HTR-8/SVneo (cell line): ENCODE measurements around the gene DNAH2.
"Not testable (repeated sequence)": the region's sequence is repeated elsewhere in the genome, so short reads cannot be mapped to it uniquely, and the experiment has no call there.

Source experiments
- DNase-seq: peaks from one replicate; pipeline ENCODE4 v3.0.0; 2011; ENCODE audit warnings: low spot score, mixed read lengths; ENCODE audit not compliant: insufficient read length
- FAIRE-seq: peaks from 2 replicates; lab custom pipeline; 2011; peaks lifted over from hg19 to GRCh38; lab: Jason Lieb, UNC

The DNAH2 gene

DNA sequence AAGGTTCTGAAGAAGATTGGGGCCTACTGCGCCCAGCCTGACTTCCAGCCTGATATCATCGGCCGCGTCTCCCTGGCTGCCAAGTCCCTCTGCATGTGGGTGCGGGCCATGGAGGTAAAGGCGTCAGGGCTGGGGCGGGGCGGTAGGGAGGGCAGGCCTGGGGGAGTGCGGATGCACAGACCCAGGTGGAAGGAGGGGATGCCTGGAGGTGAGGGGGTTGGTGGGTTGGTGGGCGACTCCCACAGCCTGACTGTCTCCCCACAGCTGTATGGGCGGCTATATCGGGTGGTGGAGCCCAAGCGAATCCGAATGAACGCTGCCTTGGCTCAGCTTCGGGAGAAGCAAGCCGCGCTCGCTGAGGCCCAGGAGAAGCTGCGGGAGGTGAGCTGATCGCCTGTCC lies 89.7 kb downstream of the DNAH2 start:
- FAIRE-seq (peak; percentile 52), DNase-seq (no peak)

- no peak for FAIRE-seq
These were observed 91.7 kb downstream of the DNAH2 start for GRCh38 chr17:7809086-7809790.

GRCh38 chr17:7809791-7810343 lies 92.3 kb downstream of the DNAH2 start:
- FAIRE-seq, DNase-seq: not testable (repeated sequence)

More at GRCh38 chr17:7809086-7809790, 91.7 kb downstream of the DNAH2 start:
- DNase-seq: no peak

- FAIRE-seq (no peak), DNase-seq (no peak)
These were observed 93.7 kb downstream of the DNAH2 start for GRCh38 chr17:7811251-7811650.

DNA sequence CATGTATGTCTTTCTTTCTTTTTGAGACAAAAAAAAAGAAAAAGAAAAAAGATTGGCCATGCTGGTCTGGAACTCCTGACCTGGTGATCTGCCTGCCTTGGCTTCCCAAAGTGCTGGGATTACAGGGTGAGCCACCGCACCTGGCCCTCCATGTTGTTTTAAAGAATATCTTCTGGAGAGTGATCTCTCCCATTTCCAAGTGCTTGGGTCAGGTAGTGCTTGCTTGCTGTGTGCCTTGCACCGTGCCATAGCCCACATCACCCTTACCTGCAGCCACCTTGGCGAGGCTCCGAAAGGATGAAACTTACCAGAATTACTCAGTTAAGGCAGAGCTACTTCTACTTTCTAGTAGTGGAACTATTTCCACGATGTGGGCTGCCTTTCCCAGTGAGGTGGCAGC lies 97.4 kb downstream of the DNAH2 start:
- no peak for DNase-seq
- FAIRE-seq: no peak

DNA sequence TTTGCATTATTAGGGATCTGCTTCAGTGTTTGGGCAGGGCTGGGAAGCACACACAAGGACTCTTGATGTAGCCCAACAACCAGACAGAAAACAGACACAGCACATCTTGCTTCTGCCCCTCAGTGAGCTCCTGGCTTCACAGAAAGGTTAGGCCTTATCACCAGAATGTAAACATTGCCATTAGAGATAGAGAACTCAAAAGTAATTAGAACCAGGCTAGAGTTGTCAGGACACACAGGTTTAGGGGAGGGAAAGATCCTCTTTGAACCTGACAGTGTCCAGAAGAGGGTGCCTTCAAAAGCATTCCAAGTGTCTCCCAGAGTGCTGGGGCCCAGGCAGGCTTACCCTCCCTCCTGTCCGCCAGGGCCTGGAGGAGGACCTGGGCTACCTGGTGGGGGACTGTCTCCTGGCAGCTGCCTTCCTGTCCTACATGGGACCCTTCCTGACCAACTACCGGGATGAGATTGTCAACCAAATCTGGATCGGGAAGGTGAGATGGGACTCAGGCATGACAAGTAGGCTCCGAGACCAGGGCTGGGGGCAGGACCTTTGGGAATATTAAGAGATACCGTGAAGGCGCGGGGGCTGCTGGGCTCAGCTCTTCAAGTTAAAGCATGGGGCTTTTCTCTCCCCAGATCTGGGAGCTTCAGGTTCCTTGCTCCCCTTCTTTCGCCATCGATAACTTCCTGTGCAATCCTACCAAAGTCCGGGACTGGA lies 99.5 kb downstream of the DNAH2 start:
- DNase-seq (no peak), FAIRE-seq (no peak)

DNA sequence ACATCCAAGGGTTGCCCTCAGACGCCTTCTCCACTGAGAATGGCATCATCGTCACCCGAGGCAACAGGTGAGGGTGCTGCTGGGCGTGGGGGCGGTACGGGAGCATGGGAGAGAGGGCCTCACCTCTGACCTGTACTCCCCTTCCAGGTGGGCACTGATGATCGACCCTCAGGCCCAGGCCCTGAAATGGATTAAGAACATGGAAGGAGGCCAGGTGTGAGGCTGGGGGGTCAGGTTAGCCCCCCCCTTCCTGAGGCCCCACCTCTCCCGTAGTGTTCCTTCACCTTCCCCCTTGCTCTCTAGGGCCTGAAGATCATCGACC lies 100.1 kb downstream of the DNAH2 start:
- no peak for DNase-seq
- no peak for FAIRE-seq

- DNase-seq: no peak
- FAIRE-seq: peak; percentile 4
These were observed 100.5 kb downstream of the DNAH2 start for GRCh38 chr17:7818026-7818425.

DNA sequence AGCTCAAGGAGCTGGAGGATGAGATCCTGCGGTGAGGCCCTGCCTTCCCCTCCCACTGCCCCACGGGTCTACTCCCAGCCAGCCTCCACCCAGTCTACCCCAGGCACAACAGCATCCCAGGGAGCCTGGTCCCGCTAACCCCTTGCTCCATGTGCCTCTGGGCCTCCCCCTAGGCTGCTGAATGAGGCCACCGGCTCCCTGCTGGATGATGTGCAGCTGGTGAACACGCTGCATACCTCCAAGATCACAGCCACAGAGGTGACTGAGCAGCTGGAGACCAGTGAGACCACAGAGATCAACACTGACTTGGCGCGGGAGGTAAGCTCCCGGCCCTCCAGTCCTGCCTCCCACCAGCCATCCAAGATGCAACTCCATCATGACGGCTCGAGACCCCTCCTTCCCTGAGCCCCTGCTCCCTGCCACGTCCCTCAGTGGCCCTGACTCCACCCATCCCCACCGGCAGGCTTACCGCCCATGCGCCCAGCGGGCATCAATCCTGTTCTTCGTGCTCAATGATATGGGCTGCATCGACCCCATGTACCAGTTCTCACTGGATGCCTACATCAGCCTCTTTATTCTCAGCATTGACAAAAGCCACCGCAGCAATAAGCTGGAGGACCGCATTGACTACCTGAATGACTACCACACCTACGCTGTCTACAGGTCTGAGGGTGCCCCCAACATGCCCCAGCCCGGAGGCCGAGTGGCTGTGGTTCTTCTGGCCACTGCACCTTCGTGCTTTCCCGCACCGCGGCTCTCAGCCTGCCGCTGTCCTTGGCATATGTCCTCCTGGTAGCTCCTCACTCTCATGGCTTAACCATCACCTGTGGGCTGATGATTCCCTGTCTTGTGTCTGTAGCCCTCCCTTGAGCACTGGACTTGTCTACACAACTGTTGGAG lies 101.5 kb downstream of the DNAH2 start:
- DNase-seq (no peak), FAIRE-seq (no peak)

DNA sequence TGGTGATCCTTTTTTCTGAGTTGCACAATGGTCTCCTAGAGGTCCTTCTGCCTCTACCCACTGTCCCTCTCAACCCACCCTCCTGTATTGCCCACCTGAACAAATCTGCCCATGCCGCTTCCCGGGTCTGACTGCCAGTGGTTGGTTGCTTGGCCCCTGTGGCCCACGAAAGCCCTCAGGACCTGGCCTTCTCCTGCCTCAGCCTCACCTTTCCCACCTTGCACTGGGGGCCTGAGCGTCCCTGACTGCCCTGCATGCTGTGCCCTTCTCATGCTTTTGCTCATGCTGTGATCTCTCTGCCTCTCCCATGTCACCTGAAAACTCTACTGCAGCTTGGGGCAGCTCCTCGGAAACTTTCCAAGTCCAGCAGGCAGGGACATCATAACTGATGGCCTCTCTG lies 102.7 kb downstream of the DNAH2 start:
- DNase-seq (no peak), FAIRE-seq (no peak)

GRCh38 chr17:7822126-7822525 lies 104.6 kb downstream of the DNAH2 start:
- no peak for FAIRE-seq

DNA sequence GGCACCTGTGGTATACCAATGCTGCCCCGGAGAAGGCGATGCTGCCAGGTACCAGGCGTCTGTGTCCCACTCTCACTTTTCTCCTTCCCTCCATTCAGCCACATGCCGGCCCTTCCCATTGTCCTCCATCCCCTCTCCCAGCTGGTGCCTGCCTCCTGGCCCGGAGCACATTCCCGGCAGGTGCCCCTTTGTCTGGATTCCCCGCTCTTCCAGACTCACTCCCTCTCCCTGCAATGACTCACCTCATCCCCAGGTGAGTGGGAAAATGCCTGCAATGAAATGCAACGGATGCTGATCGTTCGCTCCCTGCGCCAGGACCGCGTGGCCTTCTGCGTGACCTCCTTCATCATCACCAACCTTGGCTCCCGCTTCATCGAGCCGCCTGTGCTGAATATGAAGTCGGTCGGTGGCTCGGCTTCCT lies 106.0 kb downstream of the DNAH2 start:
- DNase-seq: no peak
- peak; percentile 66 for FAIRE-seq

More at GRCh38 chr17:7822126-7822525, 104.6 kb downstream of the DNAH2 start:
- no peak for DNase-seq

- DNase-seq (no peak), FAIRE-seq (peak; percentile 31)
These were observed 106.7 kb downstream of the DNAH2 start for GRCh38 chr17:7824021-7824924.

DNA sequence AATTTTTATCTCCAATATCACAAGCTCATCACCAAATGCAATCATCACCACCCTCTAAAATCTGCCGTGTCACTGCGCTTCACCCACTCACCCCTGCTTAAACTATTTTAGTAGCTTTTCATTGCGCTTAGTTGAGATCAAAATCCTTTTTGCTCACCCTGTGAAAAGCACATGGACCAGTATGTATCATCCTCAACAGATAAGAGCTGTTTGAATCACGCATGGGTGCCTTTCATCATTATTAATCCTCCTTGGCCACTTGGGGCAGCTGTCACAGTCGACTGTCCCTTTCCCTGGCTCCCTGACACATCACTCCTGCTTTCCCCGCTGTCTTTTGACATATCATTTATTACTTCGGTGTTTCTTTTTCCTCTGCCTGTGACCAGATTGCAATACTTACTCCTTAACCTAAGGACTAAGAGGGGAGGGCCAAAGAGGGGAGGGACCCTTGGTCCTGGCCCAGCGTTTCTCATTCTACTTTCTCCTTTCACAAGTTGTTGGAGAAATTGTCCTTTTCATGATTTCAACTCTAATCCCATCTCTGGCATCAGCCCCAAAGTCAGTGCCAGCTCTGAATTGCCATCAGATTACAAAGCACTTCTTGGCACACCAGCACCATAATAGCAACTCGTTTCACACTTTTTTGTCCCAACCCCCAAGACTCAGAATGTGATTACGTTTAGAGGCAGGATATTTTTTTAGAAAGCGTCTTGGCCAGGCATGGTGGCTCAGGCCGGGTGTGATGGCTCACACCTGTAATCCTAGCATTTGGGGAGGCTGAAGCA lies 107.9 kb downstream of the DNAH2 start:
- FAIRE-seq: no peak
- DNase-seq: no peak

DNA sequence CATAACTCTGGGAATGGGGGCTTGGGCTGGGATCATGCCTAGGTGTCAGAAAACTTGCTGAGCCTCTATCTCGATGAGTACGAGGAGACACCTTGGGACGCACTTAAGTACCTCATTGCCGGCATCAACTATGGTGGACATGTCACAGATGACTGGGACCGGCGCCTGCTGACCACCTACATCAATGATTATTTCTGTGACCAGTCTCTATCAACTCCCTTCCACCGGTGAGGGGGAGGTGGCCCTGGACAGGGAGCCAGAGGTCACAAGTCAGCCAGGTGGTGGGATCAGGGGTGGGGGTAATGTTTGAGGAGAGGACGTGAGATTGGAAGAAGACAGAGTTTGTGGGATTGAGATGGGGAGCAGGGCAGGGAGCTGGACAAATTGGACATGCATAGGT lies 113.1 kb downstream of the DNAH2 start:
- no peak for DNase-seq
- FAIRE-seq: no peak

DNA sequence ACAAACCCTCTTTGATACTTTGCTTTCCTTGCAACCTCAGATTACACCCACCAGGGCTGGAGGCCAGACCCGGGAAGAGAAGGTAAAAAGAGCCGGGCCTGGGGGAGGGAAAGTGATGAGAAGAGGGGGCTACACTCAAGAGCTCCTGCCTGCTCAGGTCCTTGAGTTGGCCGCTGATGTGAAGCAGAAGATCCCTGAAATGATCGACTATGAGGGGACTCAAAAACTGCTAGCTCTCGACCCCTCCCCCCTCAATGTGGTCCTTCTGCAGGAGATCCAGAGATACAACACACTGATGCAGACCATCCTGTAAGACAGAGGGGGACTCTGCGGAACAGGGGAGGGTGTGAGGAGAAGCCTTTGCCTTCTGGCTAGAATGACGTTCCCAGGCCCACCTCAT lies 113.7 kb downstream of the DNAH2 start:
- DNase-seq: no peak
- FAIRE-seq: no peak

DNA sequence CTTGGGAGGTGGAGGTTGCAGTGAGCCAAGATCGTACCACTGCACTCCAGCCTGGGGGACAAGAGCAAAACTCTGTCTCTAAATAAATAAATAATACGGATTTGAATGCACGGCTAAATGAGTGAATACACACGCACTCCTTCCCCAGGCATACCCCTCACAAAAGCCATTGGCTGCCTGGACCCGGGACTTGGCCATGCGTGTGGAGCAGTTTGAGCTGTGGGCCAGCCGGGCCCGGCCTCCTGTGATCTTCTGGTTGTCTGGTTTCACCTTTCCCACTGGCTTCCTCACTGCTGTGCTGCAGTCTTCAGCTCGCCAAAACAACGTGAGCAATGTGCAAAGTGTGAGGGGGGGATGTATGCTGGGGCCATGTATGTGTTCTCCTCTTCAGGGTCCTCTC lies 114.9 kb downstream of the DNAH2 start:
- no peak for FAIRE-seq
- no peak for DNase-seq

DNA sequence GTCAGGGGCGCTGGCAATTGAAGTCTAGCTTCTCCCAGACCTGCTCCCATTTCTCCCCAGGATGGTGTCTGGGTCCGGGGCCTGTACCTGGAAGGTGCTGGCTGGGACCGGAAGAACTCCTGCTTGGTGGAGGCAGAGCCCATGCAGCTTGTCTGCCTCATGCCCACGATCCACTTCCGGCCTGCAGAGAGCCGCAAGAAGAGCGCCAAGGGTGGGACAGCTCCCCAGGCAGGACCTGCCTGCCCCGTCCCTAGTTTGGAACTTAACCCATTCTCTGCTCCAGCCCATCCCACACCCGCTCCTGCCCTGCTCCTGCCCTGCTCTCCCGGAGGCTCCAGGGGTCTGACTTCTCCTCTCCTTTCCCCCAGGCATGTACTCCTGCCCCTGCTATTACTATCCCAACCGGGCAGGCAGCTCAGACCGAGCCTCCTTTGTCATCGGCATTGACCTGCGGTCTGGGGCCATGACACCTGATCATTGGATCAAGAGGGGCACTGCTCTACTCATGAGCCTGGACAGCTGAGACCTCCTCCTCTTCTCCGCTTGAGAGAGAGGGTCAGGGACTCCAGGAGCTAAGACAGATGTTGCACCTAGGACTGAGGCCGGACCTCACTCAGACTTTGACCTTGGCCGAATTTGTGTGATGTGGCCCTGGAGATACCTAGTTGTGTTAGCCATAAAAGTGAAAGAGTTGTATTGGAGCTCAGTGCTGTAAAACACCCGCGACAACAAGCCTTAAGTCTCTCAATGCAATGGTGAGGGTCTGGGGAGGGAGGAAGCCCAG lies 115.7 kb downstream of the DNAH2 start:
- DNase-seq (no peak), FAIRE-seq (no peak)
